Nucleus accumbens (tissue), 56 donors: Measurements from ENCODE around the gene AP1B1.

Experiments used
- DNase-seq, 56 donors: peaks; one replicate each; lab custom pipeline; 2025; lab: John Stamatoyannopoulos, UW

Gene AP1B1

GRCh38 chr22:29315286-29316140 lies 72.9 kb downstream of the AP1B1 start, which contains the start of gene RASL10A:
RASL10A (minus strand) TSS chr22:29315697; CDS start chr22:29315246, 451 bp downstream.
- DNase-seq: peak in 1 of 56 donors; percentile 68

- DNase-seq: no peak
These were observed 73.7 kb downstream of the AP1B1 start for GRCh38 chr22:29314537-29315285.

DNA sequence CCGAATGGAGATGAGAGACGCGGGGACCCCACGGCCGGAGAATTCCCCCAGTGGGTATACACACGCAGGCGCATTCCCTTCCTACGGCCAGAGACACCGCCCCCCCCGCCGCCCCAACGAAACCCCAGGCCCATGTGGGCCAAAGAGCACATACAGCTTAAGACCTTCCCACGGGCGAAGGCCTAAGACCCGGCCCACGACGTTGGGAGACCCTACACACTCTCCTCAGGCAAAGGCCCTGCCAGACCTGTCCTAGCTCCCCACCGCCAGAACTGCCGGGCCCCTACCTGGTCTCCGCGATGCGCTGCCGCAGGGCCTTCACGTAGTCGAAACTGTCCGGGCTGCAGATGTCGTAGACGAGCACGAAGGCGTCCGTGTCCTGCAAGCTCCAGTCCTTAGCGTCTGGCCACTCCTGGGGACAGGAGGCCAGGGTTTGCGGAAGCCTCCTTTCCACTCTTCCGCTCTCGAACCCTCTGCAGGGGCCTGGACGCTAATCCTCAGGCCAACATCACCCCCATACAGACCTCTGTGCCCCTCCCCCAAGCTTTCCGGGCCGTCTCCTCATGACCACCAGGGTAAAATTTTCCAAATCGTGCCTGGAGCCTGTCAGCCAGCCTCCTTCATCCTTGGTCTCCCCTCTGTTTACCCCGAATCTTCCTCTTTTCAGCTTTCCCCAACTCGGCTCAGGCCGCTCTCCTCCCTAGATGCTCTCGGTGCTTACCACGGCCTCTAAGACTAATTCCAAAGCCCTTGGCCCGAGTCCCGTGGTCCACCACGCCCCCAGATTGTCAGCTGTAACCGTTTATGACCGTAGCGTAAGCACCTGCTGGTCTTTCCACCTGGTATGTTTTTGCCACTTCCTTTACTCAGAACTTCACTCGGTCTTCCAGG lies 74.5 kb downstream of the AP1B1 start:
- no peak for DNase-seq

DNA sequence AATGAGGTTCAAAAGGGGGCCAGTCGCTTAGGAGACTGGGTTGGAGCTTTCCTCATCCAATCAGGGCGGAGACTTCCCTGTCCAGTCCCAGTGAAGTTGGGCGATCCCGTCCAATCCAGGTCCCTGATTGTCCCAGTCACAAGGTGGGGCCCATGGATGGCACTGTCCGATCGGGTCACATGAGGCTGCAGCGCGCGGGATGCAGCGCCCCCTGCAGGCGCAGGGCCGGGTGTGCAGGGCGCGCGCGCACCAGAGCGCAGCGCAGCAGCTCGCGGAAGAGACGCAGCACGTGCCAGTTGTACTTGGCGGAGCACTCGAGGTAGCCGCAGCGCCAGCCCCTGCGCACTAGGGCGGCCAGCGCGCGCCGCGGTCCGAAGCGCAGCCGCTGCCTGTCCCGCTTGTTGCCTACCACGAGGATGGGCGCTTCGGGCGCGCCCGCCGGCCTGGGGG lies 75.2 kb downstream of the AP1B1 start:
- DNase-seq: peak in 14 of 56 donors; percentile 20 to 57 (median 40)

DNA sequence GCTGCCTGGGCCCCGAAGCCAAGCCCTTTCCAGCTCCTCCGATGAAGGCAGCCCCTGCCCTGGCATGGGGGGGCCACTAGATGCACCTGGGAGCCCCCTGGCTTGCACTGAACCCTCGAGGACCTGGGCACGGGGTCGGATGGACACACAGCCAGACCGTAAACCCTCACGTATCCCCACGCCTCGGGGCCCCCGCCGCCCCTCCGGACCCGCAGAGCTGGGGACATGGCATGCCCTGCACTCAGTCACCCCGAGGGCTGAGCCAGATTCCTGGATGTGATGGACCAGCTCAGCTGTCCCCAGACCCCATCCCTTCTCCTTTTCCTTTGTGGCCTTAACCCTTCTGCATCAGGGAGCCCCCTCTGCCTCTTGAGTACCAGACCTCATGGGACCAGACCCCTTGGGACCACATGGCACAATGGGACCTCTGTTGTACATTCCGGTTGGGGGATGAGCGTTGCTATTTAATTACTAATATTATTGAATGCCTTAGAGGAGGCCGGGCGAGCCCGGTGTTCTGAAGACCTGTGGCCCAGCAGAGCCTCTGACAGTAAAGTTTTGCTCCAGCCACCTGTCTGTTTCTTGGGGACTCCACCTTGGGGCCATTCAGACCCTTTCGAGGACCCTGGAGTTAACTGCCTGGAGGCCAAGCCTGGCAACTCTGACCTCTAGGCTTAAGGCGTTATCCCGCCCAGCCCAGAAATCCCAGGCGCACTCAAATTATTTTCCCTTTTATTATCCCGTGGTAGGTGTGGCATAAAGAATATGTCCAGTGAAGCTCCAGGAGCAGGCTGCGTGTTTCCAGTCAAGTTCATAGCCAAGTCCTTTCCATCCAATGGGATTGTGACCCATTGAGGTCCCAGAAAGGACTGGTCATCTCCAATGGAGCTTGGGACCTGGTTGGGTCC lies 75.9 kb downstream of the AP1B1 start:
- DNase-seq: no peak

- peak in 2 of 56 donors; percentile 49 to 64 for DNase-seq
These were observed 76.7 kb downstream of the AP1B1 start for GRCh38 chr22:29311464-29312217.

- DNase-seq: peak; percentile 46 to 97 (median 86)
These were observed 77.5 kb downstream of the AP1B1 start for GRCh38 chr22:29310863-29311339.

GRCh38 chr22:29310065-29310862 lies 78.1 kb downstream of the AP1B1 start:
- no peak for DNase-seq

DNA sequence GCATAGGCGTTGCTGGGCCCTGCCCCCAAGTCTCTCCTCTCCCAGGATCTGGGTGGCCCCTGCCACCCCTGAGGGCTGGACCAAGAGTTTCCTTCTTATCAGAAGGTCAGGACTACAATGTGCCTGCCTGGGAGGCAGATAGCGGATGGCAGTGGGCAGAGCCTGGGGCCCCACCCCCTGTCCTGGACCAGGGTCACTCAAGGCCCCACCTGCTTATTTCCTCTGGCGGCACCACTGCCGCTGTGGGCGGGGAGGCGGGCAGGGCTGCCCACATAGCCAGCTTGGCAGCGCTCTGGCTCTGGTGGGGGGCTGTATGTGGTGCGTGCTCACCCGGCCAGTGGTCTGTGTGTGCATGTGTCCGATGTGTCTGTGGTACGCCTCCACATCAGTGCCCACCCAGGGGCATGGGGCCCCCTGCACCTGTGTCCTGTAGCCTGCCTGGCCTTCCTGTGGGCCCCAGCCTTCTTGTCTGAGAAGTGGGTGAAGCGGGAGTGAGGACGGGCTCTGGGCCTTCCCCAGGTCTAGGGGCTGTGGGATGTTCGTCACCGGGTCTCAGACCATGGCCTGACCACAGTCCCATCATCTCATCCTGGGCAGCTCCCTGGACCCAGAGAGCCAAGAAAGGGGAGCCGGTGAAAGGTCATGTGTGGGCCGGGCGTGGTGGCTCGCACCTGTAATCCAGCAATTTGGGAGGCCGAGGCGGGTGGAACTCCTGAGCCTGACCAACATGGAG lies 78.9 kb downstream of the AP1B1 start:
- no peak for DNase-seq

DNA sequence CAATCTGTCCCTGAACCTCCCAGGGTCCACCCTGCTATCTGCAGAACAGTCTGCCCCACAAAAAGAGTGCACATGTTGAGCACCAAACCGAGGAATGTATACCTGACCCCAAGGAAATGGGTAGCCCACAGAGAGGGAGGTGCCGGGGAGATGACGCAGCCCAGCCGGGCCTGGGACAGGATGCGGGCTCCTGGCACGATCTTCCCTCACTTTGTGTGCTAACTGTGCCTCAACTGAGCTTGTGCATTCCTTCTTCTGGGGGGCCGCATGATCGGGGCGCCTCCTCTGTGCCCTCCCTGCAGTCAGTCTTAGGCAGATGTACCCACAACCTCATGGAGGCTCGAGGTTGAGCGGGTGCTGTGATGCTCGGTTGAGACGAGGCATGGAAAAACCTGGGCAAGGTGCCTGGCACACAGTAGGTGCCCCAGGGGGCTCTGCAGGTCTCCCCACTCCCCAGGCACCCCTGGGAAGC lies 79.5 kb downstream of the AP1B1 start:
- DNase-seq: no peak

GRCh38 chr22:29308148-29308790 lies 80.1 kb downstream of the AP1B1 start:
- no peak for DNase-seq

GRCh38 chr22:29307596-29308147 lies 80.7 kb downstream of the AP1B1 start:
- DNase-seq: no peak

DNA sequence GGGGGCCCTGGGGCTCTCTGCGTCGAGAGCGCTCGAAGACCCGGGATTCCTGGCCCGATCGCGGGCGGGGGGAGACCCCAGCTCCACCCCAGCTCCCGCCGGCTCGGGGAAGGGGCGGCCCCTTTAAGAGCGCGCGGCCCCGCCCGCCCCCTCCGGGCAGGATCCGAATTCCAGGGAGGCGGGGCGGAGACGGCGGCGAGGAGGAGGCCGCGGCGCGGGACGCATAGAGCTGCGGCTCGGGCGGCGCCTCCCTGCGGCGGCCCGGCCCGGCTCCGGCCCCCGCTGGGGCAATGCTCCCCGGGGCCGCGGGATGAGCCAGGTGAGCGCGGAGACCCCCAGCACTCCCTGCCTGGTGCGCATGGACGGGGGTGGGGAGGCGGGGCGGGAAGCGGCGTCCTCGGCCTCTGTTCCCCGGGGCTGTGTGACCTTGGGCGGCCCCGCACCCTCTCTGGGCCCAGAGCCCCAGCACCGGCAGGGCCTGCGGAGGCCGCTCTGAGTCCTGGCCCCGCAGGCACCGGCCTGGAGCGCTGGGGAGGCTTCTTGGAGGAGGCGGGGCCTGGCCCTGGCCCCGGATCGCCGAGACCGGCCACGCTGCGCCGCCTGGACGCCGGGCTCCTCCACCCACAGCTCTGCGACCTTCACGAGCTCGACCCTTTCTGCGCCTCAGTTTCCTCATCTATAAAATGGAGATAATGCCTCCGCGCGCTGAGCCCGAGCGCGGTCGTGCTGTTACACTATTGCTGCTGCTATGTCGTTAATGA lies 81.4 kb downstream of the AP1B1 start:
- peak in 44 of 56 donors; percentile 23 to 83 (median 52) for DNase-seq

GRCh38 chr22:29306175-29306834 lies 82.1 kb downstream of the AP1B1 start, which contains the start of gene GAS2L1:
GAS2L1 (plus strand) TSS chr22:29306650; CDS start chr22:29308106, 1,456 bp downstream.
- peak in 46 of 56 donors; percentile 30 to 83 (median 58) for DNase-seq

- DNase-seq: no peak
These were observed 82.6 kb downstream of the AP1B1 start for GRCh38 chr22:29305836-29306174.
